SU-DHL-6 (cell line): ENCODE measurements around the gene ADARB2.

Experiments
- H2AFZ ChIP-seq: fragments of 200-600 bp; sonication (generic); 2 replicates; pipeline ENCODE4 v1.6.1; 2014; ENCODE audit warnings: low read depth, mild to moderate bottlenecking, moderate library complexity, mixed read lengths, antibody characterized with exemption, low read length; ENCODE audit not compliant: severe bottlenecking
- H3F3A ChIP-seq: fragments of 200-600 bp; shearing (Covaris generic); 2 replicates; pipeline ENCODE4 v1.6.0; 2016; ENCODE audit warnings: antibody characterized with exemption, mild to moderate bottlenecking; ENCODE audit not compliant: insufficient read depth
- H3K27ac ChIP-seq: fragments of 200-600 bp; sonication (generic); 2 replicates; pipeline ENCODE4 v1.5.1; 2016; ENCODE audit warnings: low read depth, mild to moderate bottlenecking, low read length, moderate library complexity, mixed read lengths
- H3K27me3 ChIP-seq: fragments of 200-600 bp; sonication (generic), shearing (Covaris generic); 2 replicates; pipeline ENCODE4 v1.6.0; 2014; ENCODE audit warnings: mild to moderate bottlenecking, low read length
- H3K36me3 ChIP-seq: fragments of 200-600 bp; sonication (generic); 2 replicates; pipeline ENCODE4 v1.6.1; 2014; ENCODE audit warnings: mild to moderate bottlenecking, low read length, mixed read lengths
- H3K4me2 ChIP-seq: fragments of 300-600, 200-600 bp; shearing (Covaris generic), sonication (generic); 2 replicates; pipeline ENCODE4 v1.6.0; 2014; ENCODE audit warnings: low read length, low read depth, mild to moderate bottlenecking; ENCODE audit not compliant: poor library complexity, severe bottlenecking
- H3K4me3 ChIP-seq: fragments of 200-600 bp; sonication (generic); 2 replicates; pipeline ENCODE4 v1.5.1; 2014; ENCODE audit warnings: antibody characterized with exemption, low read length, mild to moderate bottlenecking, mixed read lengths; ENCODE audit not compliant: insufficient read depth, poor library complexity, severe bottlenecking
- H3K79me2 ChIP-seq: fragments of 200-600 bp; sonication (generic); 2 replicates; pipeline ENCODE4 v1.6.1; 2014; ENCODE audit warnings: mild to moderate bottlenecking, low read length, moderate library complexity; ENCODE audit not compliant: insufficient read depth
- H3K9ac ChIP-seq: fragments of 200-600 bp; sonication (generic); 2 replicates; pipeline ENCODE4 v1.7.0; 2014; ENCODE audit warnings: mild to moderate bottlenecking, low read length
- H3K9me2 ChIP-seq: fragments of 200-600 bp; sonication (generic); replicated peaks from 2 replicates; pipeline ENCODE4 v1.6.1; 2014; ENCODE audit warnings: low read length; ENCODE audit not compliant: insufficient read depth
- H3K9me3 ChIP-seq: fragments of 200-600 bp; sonication (generic); 2 replicates; pipeline ENCODE4 v1.6.1; 2014; ENCODE audit warnings: low read length, mixed read lengths; ENCODE audit not compliant: insufficient read depth
- H4K20me1 ChIP-seq: fragments of 200-600 bp; sonication (generic); 2 replicates; pipeline ENCODE4 v1.6.1; 2014; ENCODE audit warnings: low read depth, mild to moderate bottlenecking, antibody characterized with exemption, low read length, moderate library complexity, mixed read lengths
- CTCF ChIP-seq: fragments of 200-600 bp; sonication (generic); IDR thresholded peaks from one replicate; pipeline ENCODE4 v1.5.1; 2017; ENCODE audit warnings: antibody characterized with exemption, mild to moderate bottlenecking, low read length, moderate library complexity; ENCODE audit not compliant: insufficient read depth, poor library complexity, severe bottlenecking
- EZH2phosphoT487 ChIP-seq: fragments of 200-600 bp; sonication (generic), shearing (Covaris generic); conservative IDR thresholded peaks from 2 replicates; pipeline ENCODE4 v1.6.1; 2018; ENCODE audit warnings: mild to moderate bottlenecking, antibody characterized with exemption, low read length, moderate library complexity, mixed read lengths

ADARB2 gene

GRCh38 chr10:1550291-1550595 lies 187.1 kb downstream of the ADARB2 start:
- no peak overlapping the region for H2AFZ ChIP-seq
- H3K9me2 ChIP-seq = no peaks in the 10 kb centered on the region
- no peaks in the 10 kb centered on the region for H3F3A ChIP-seq
- H4K20me1 ChIP-seq = no peaks in the 10 kb centered on the region
- H3K27ac ChIP-seq = no peak overlapping the region
- no peaks in the 10 kb centered on the region for H3K27me3 ChIP-seq
- no peaks in the 10 kb centered on the region for H3K36me3 ChIP-seq
- no peak overlapping the region for H3K9ac ChIP-seq
- no peaks in the 10 kb centered on the region for H3K79me2 ChIP-seq
- no peak for TF ChIP-seq CTCF
- no peak for TF ChIP-seq EZH2phosphoT487
- H3K4me3 ChIP-seq = no peak overlapping the region
- H3K9me3 ChIP-seq = no peaks in the 10 kb centered on the region
- no peak overlapping the region for H3K4me2 ChIP-seq

GRCh38 chr10:1549591-1550290 lies 187.6 kb downstream of the ADARB2 start:
- Histone ChIP-seq H3K9me2 (no peaks in the 10 kb centered on the region), H3K9me3 (no peaks in the 10 kb centered on the region), H3K36me3 (no peaks in the 10 kb centered on the region), H3K4me3 (no peak overlapping the region), H4K20me1 (no peaks in the 10 kb centered on the region), H3F3A (no peaks in the 10 kb centered on the region), H3K79me2 (no peaks in the 10 kb centered on the region), H2AFZ (no peak overlapping the region), H3K27me3 (no peaks in the 10 kb centered on the region), H3K9ac (no peak overlapping the region), H3K27ac (no peak overlapping the region), H3K4me2 (no peak overlapping the region)
- TF ChIP-seq CTCF = no peak
- TF ChIP-seq EZH2phosphoT487 = no peak

- no peak overlapping the region for H2AFZ ChIP-seq
- no peaks in the 10 kb centered on the region for H3K36me3 ChIP-seq
- no peaks in the 10 kb centered on the region for H4K20me1 ChIP-seq
- no peaks in the 10 kb centered on the region for H3F3A ChIP-seq
- H3K9me3 ChIP-seq = no peaks in the 10 kb centered on the region
- H3K27ac ChIP-seq = no peak overlapping the region
- H3K9me2 ChIP-seq = no peaks in the 10 kb centered on the region
- no peak overlapping the region for H3K9ac ChIP-seq
- no peaks in the 10 kb centered on the region for H3K27me3 ChIP-seq
- no peak for TF ChIP-seq CTCF
- TF ChIP-seq EZH2phosphoT487 = no peak
- no peak overlapping the region for H3K4me2 ChIP-seq
- H3K4me3 ChIP-seq = no peak overlapping the region
- H3K79me2 ChIP-seq = no peaks in the 10 kb centered on the region
These were observed 188.7 kb downstream of the ADARB2 start for GRCh38 chr10:1548596-1548995.
